HepG2 (cell line): Measurements from ENCODE around the gene CHCHD6. TPM values are rescaled to one million over a fixed set of nuclear protein-coding genes. Genes with fewer than 3 reads are reported as not detected.

Experiments used
- ATAC-seq: fragments of 200-7000 bp; cut with Tn5 transposase; 3 replicates; pipeline ENCODE4 v1.9.1; 2020; ENCODE audit warnings: mild to moderate bottlenecking, moderate library complexity
- BruUV-seq: library from RNA; stranded (reverse); fragments of 400-500 nt; replicated peaks from 2 replicates; lab custom pipeline; 2021; lab: Mats Ljungman, UMichigan
- CTCF ChIA-PET: fragments of 300-600 bp; formaldehyde crosslinking; extraction: SDS; loops from one replicate; lab custom pipeline; 2021; ENCODE audit warnings: low total read pairs, inconsistent platforms, low intra/inter-chr PET ratio; lab: Yijun Ruan, JAX
- POLR2A ChIA-PET: fragments of 350-600 bp; sonication (Branson Sonifier 250); formaldehyde crosslinking; loops from one replicate; lab custom pipeline; 2020; ENCODE audit warnings: antibody characterized with exemption, inconsistent platforms; lab: Yijun Ruan, JAX
- DNase-seq: peaks from one replicate; pipeline ENCODE4 v3.0.0-alpha.2; 2015; ENCODE audit warnings: low spot score
- FAIRE-seq: peaks from 3 replicates; lab custom pipeline; 2011; peaks lifted over from hg19 to GRCh38; lab: Jason Lieb, UNC
- H2AFZ ChIP-seq: one replicate; pipeline ENCODE4 v1.6.1; 2011; ENCODE audit warnings: low read length, inconsistent platforms
- H3K27ac ChIP-seq: fragments of 300-600 bp; 3 replicates; pipeline ENCODE4 v1.8.0; 2011; ENCODE audit warnings: mixed run types, mild to moderate bottlenecking, mixed read lengths, low read length, inconsistent platforms; ENCODE audit not compliant: insufficient read depth; ENCODE audit errors: extremely low read length
- H3K27me3 ChIP-seq, 2 experiments: fragments of 200-600 bp in 1 of 2; 2 replicates in 1 of 2; 3 replicates in 1 of 2; pipeline versions ENCODE4 v1.6.0 to v1.8.0; 2011; ENCODE audit warnings: low read length in 2 of 2, mild to moderate bottlenecking in 2 of 2, moderate library complexity in 2 of 2, inconsistent platforms in 1 of 2; ENCODE audit not compliant: insufficient read depth in 2 of 2, control insufficient read depth in 1 of 2
- H3K36me3 ChIP-seq, 2 experiments: fragments of 200-600 bp in 1 of 2; replicated peaks in 1 of 2; 2 replicates in 1 of 2; 3 replicates in 1 of 2; pipeline versions ENCODE4 v1.5.1 to v1.8.0; 2011; ENCODE audit warnings: low read length in 2 of 2, inconsistent platforms in 1 of 2; ENCODE audit not compliant: insufficient read depth in 2 of 2, control insufficient read depth in 1 of 2
- H3K4me1 ChIP-seq: 2 replicates; pipeline ENCODE4 v1.5.1; 2012; ENCODE audit warnings: low read length, inconsistent platforms; ENCODE audit not compliant: insufficient read depth
- H3K4me2 ChIP-seq: 2 replicates; pipeline ENCODE4 v1.6.0; 2011; ENCODE audit warnings: low read depth, low read length, inconsistent platforms
- H3K4me3 ChIP-seq, 3 experiments: fragments of 200-600 bp in 1 of 3; sonication (generic), shearing (Covaris generic) in 1 of 3; replicated peaks in 1 of 3; 2 replicates each; pipeline ENCODE4 v1.5.1; 2011 to 2016; ENCODE audit warnings: low read length in 3 of 3, inconsistent platforms in 2 of 3, low read depth in 2 of 3, mild to moderate bottlenecking in 2 of 3, control low read depth in 1 of 3, mixed read lengths in 1 of 3; ENCODE audit not compliant: insufficient read depth in 1 of 3
- H3K79me2 ChIP-seq: one replicate; pipeline ENCODE4 v1.6.1; 2011; ENCODE audit warnings: low read length, inconsistent platforms; ENCODE audit not compliant: insufficient read depth
- H3K9ac ChIP-seq: 2 replicates; pipeline ENCODE4 v1.6.0; 2011; ENCODE audit warnings: mild to moderate bottlenecking, low read depth, low read length, inconsistent platforms; ENCODE audit not compliant: insufficient read depth
- H3K9me3 ChIP-seq: 2 replicates; pipeline ENCODE4 v1.5.1; 2012; ENCODE audit warnings: mild to moderate bottlenecking, low read length
- H4K20me1 ChIP-seq: 2 replicates; pipeline ENCODE4 v1.6.0; 2011; ENCODE audit warnings: inconsistent platforms, mild to moderate bottlenecking, low read length, moderate library complexity; ENCODE audit not compliant: insufficient read depth
- AHR ChIP-seq: IDR thresholded peaks from 2 replicates; pipeline ENCODE4 v1.6.1; 2018; ENCODE audit warnings: missing genetic modification reagents, missing compliant biosample characterization
- ARID2 ChIP-seq: sonication (generic); formaldehyde crosslinking; IDR thresholded peaks from 2 replicates; pipeline ENCODE4 v1.8.1; 2022; ENCODE audit warnings: mild to moderate bottlenecking, missing genetic modification reagents, borderline replicate concordance
- GMEB2 ChIP-seq: IDR thresholded peaks from 2 replicates; pipeline ENCODE4 v1.6.1; 2016; ENCODE audit warnings: missing biosample characterization, missing genetic modification reagents, low read depth
- HIVEP1 ChIP-seq: sonication (generic); formaldehyde crosslinking; IDR thresholded peaks from 2 replicates; pipeline ENCODE4 v1.4.0; 2020; ENCODE audit warnings: mild to moderate bottlenecking, missing genetic modification reagents
- MIER3 ChIP-seq: IDR thresholded peaks from 2 replicates; pipeline ENCODE4 v1.6.1; 2016; ENCODE audit warnings: missing compliant biosample characterization, borderline replicate concordance
- MNT ChIP-seq: fragments of 450-650 bp; IDR thresholded peaks from 2 replicates; pipeline ENCODE4 v1.6.1; 2016
- RBM22 ChIP-seq: fragments of 200-400 bp; formaldehyde crosslinking; optimal IDR thresholded peaks from 2 replicates; pipeline ENCODE3; 2017; ENCODE audit warnings: mild to moderate bottlenecking, low read length, moderate library complexity
- RERE ChIP-seq: IDR thresholded peaks from 2 replicates; pipeline ENCODE4 v1.6.1; 2016; ENCODE audit warnings: low read depth, missing genetic modification reagents, missing compliant biosample characterization
- TAF1 ChIP-seq: sonication (generic); formaldehyde crosslinking; IDR thresholded peaks from 2 replicates; pipeline ENCODE4 v1.4.0; 2020; ENCODE audit warnings: missing genetic modification reagents
- TARDBP ChIP-seq: sonication (generic); formaldehyde crosslinking; IDR thresholded peaks from 2 replicates; pipeline ENCODE4 v1.8.0; 2022; ENCODE audit warnings: mild to moderate bottlenecking, missing genetic modification reagents
- THAP8 ChIP-seq: sonication (generic); formaldehyde crosslinking; IDR thresholded peaks from 2 replicates; pipeline ENCODE4 v1.5.1; 2020; ENCODE audit warnings: missing genetic modification reagents, mild to moderate bottlenecking, borderline replicate concordance
- ZKSCAN1 ChIP-seq: fragments of 150-350 bp; IDR thresholded peaks from 2 replicates; pipeline ENCODE4 v1.6.1; 2014; ENCODE audit warnings: low read length
- ZKSCAN5 ChIP-seq: sonication (generic); formaldehyde crosslinking; IDR thresholded peaks from 2 replicates; pipeline ENCODE4 v1.5.1; 2020; ENCODE audit warnings: mild to moderate bottlenecking, missing genetic modification reagents
- ZNF766 ChIP-seq: sonication (generic); formaldehyde crosslinking; IDR thresholded peaks from 2 replicates; pipeline ENCODE4 v1.5.0; 2020; ENCODE audit warnings: missing genetic modification reagents, borderline replicate concordance
- WGBS: methylation state at CpG from one replicate; pipeline ENCODE4 v1.1.6; 2017; ENCODE audit warnings: low lambda C conversion rate; 5-methylcytosine and 5-hydroxymethylcytosine counted together
- in situ Hi-C: cut with HindIII; loops from 2 replicates; pipeline ENCODE4 v1.10.0; 2017; ENCODE audit warnings: low pct_unique_long_range_greater_than_20kb; ENCODE audit not compliant: extremely low pct_ligation_motif_present
- intact Hi-C: fragments of 100-400 bp; cut with micrococcal nuclease; formaldehyde crosslinking; loops from one replicate; pipeline ENCODE4 v1.10.0; 2022; ENCODE audit not compliant: unreplicated experiment
- polyA plus RNA-seq, 8 experiments: library from polyadenylated mRNA; depleted of rRNA in 3 of 8; stranded (reverse) in 7 of 8; unstranded in 1 of 8; fragments of >200 nt; fragmentation: Illumina TruSeq in 4 of 8; extraction: Trizol in 4 of 8; gene quantifications; 2 replicates each; pipeline versions ENCODE4 v1.2.1 to v1.2.3, GENCODE V29; 2011 to 2016; ENCODE audit warnings: low read depth in 4 of 8, missing spikeins in 1 of 8, mixed read lengths in 1 of 8; ENCODE audit not compliant: insufficient read depth in 1 of 8
- total RNA-seq, 5 experiments: library from RNA; depleted of rRNA; stranded (reverse); fragments of >200 nt; fragmentation: Illumina TruSeq; extraction: Trizol; gene quantifications; 2 replicates each; pipeline ENCODE4 v1.2.3, GENCODE V29; 2016; ENCODE audit warnings: low read depth in 1 of 5

Gene CHCHD6
- total and polyA plus RNA-seq, 2 of the 13 experiments (the other 11 are each of a cell fraction or from before 2014, with no cell fraction given) = 20.3 to 20.8 TPM

GRCh38 chr3:126901631-126902030 lies 197.6 kb downstream of the CHCHD6 start:
- in situ Hi-C loops (no loop called here), intact Hi-C loops (no loop called here)
- Histone ChIP-seq H4K20me1 (no peaks in the 10 kb centered on the region), H3K27ac (no peak overlapping the region), H3K36me3 (no peaks in the 10 kb centered on the region; a peak in 1 of 5 replicates), H3K4me2 (no peak overlapping the region), H3K9ac (no peak overlapping the region), H3K79me2 (no peaks in the 10 kb centered on the region), H3K9me3 (no peaks in the 10 kb centered on the region), H3K27me3 (no peaks in the 10 kb centered on the region), H2AFZ (no peak overlapping the region), H3K4me1 (no peaks in the 10 kb centered on the region), H3K4me3 (no peak overlapping the region)
- ChIA-PET CTCF (no interaction called here), POLR2A (no interaction called here)
- TF ChIP-seq TAF1 (no peak), GMEB2 (CRISPR knock-in tag) (no peak), MNT (no peak), HIVEP1 (no peak), MIER3 (CRISPR knock-in tag) (no peak), ARID2 (CRISPR knock-in tag) (no peak), RBM22 (no peak), RERE (CRISPR knock-in tag) (no peak), ZKSCAN5 (no peak), TARDBP (no peak), AHR (CRISPR knock-in tag) (no peak), ZNF766 (CRISPR knock-in tag) (no peak), THAP8 (CRISPR knock-in tag) (no peak), ZKSCAN1 (no peak)
- WGBS = 95% methylated on average over 8 of the region's 8 CpGs
- no peak for DNase-seq
- ATAC-seq = no peak
- no peak for FAIRE-seq
- BruUV-seq = no TSS peak
